IMR-90 (cell line): ENCODE data around the gene HERC4. TPM values are rescaled to one million over a fixed set of nuclear protein-coding genes. Genes with fewer than 3 reads are reported as not detected.

Source experiments
- ATAC-seq: fragments of 200-7000 bp; cut with Tn5 transposase; 2 replicates; pipeline ENCODE4 v1.9.1; 2020; ENCODE audit warnings: low read depth, mild to moderate bottlenecking, moderate library complexity
- BruUV-seq: library from RNA; stranded (reverse); fragments of 400-500 nt; replicated peaks from 2 replicates; lab custom pipeline; 2021; lab: Mats Ljungman, UMichigan
- CTCF ChIA-PET: fragments of 300-600 bp; formaldehyde crosslinking; extraction: SDS; loops from one replicate; lab custom pipeline; 2021; ENCODE audit warnings: antibody characterized with exemption; lab: Yijun Ruan, JAX
- POLR2A ChIA-PET: fragments of 300-600 bp; sonication (Branson Sonifier 250); formaldehyde crosslinking; loops from one replicate; lab custom pipeline; 2022; ENCODE audit warnings: antibody characterized with exemption; ENCODE audit not compliant: unreplicated experiment; lab: Charles Lee
- DNase-seq: peaks from one replicate; pipeline ENCODE4 v3.0.0; 2013
- H2AFZ ChIP-seq: replicated peaks from 2 replicates; pipeline ENCODE3; 2013; ENCODE audit warnings: low read length, mild to moderate bottlenecking; ENCODE audit not compliant: poor library complexity
- H2AK5ac ChIP-seq: 2 replicates; pipeline ENCODE4 v1.6.1; 2013; ENCODE audit warnings: low read depth, low read length, inconsistent platforms
- H2AK9ac ChIP-seq: replicated peaks from 2 replicates; pipeline ENCODE3; 2013; ENCODE audit warnings: mild to moderate bottlenecking, low read depth, low read length, moderate library complexity; ENCODE audit not compliant: poor library complexity
- H2BK120ac ChIP-seq: 2 replicates; pipeline ENCODE4 v1.6.1; 2013; ENCODE audit warnings: low read depth, low read length, inconsistent platforms
- H2BK15ac ChIP-seq: 3 replicates; pipeline ENCODE4 v1.6.1; 2013; ENCODE audit warnings: low read depth, low read length, inconsistent platforms
- H2BK20ac ChIP-seq: 2 replicates; pipeline ENCODE4 v1.6.1; 2013; ENCODE audit warnings: low read depth, mild to moderate bottlenecking, inconsistent platforms, low read length, moderate library complexity
- H2BK5ac ChIP-seq: 2 replicates; pipeline ENCODE4 v1.6.1; 2013; ENCODE audit warnings: mild to moderate bottlenecking, low read depth, low read length, inconsistent platforms; ENCODE audit not compliant: poor library complexity, severe bottlenecking
- H3K14ac ChIP-seq: replicated peaks from 2 replicates; pipeline ENCODE4 v1.6.1; 2013; ENCODE audit warnings: low read depth, low read length, inconsistent platforms
- H3K18ac ChIP-seq: 2 replicates; pipeline ENCODE4 v1.6.1; 2013; ENCODE audit warnings: low read depth, low read length, control low read depth
- H3K23ac ChIP-seq: 2 replicates; pipeline ENCODE4 v1.6.1; 2013; ENCODE audit warnings: low read depth, low read length, inconsistent platforms
- H3K27ac ChIP-seq: 2 replicates; pipeline ENCODE4 v1.5.1; 2013; ENCODE audit warnings: mild to moderate bottlenecking, control low read depth, low read length; ENCODE audit not compliant: insufficient read depth
- H3K27me3 ChIP-seq: 2 replicates; pipeline ENCODE4 v1.6.1; 2013; ENCODE audit warnings: low read length; ENCODE audit not compliant: control insufficient read depth, insufficient read depth
- H3K36me3 ChIP-seq: 2 replicates; pipeline ENCODE4 v1.6.1; 2013; ENCODE audit warnings: low read length, mixed read lengths; ENCODE audit not compliant: control insufficient read depth, insufficient read depth
- H3K4ac ChIP-seq: 2 replicates; pipeline ENCODE4 v1.6.1; 2013; ENCODE audit warnings: low read depth, low read length, inconsistent platforms
- H3K4me1 ChIP-seq: 2 replicates; pipeline ENCODE4 v1.6.1; 2013; ENCODE audit warnings: low read length, mixed read lengths; ENCODE audit not compliant: control insufficient read depth, insufficient read depth
- H3K4me2 ChIP-seq: 2 replicates; pipeline ENCODE4 v1.6.1; 2013; ENCODE audit warnings: low read depth, mild to moderate bottlenecking, control low read depth, low read length, moderate library complexity
- H3K4me3 ChIP-seq: 2 replicates; pipeline ENCODE4 v1.5.1; 2013; ENCODE audit warnings: low read depth, mild to moderate bottlenecking, control low read depth, low read length, moderate library complexity; ENCODE audit not compliant: insufficient read depth
- H3K56ac ChIP-seq: 2 replicates; pipeline ENCODE4 v1.6.1; 2013; ENCODE audit warnings: low read length, inconsistent platforms; ENCODE audit not compliant: insufficient read depth; ENCODE audit errors: extremely low read depth
- H3K79me1 ChIP-seq, 2 experiments: 2 replicates each; pipeline ENCODE4 v1.6.1; 2013; ENCODE audit warnings: low read length in 2 of 2, inconsistent platforms in 1 of 2, low read depth in 1 of 2
- H3K9ac ChIP-seq: 2 replicates; pipeline ENCODE4 v1.6.1; 2013; ENCODE audit warnings: low read depth, low read length, control low read depth
- H3K9me1 ChIP-seq: 2 replicates; pipeline ENCODE4 v1.6.1; 2013; ENCODE audit warnings: low read length, inconsistent platforms; ENCODE audit not compliant: insufficient read depth
- H3K9me3 ChIP-seq: 2 replicates; pipeline ENCODE4 v1.6.1; 2013; ENCODE audit warnings: low read length; ENCODE audit not compliant: control insufficient read depth, insufficient read depth
- H4K20me1 ChIP-seq: 2 replicates; pipeline ENCODE4 v1.6.1; 2013; ENCODE audit warnings: low read length, inconsistent platforms; ENCODE audit not compliant: insufficient read depth
- H4K5ac ChIP-seq: 2 replicates; pipeline ENCODE4 v1.6.1; 2013; ENCODE audit warnings: mild to moderate bottlenecking, low read depth, low read length, control low read depth
- H4K8ac ChIP-seq, 2 experiments: 2 replicates each; pipeline ENCODE4 v1.6.1; 2013; ENCODE audit warnings: low read depth in 2 of 2, low read length in 2 of 2, control low read depth in 1 of 2, inconsistent platforms in 1 of 2
- H4K91ac ChIP-seq: 2 replicates; pipeline ENCODE4 v1.6.1; 2013; ENCODE audit warnings: low read depth, low read length, inconsistent platforms; ENCODE audit not compliant: insufficient read depth
- BHLHE40 ChIP-seq: fragments of 150-350 bp; IDR thresholded peaks from 2 replicates; pipeline ENCODE4 v1.6.1; 2016; ENCODE audit warnings: mild to moderate bottlenecking, low read depth, low read length
- CEBPB ChIP-seq: IDR thresholded peaks from 2 replicates; pipeline ENCODE4 v1.6.1; 2012; ENCODE audit warnings: low read depth, low read length, improper control_type of control experiment
- CHD1 ChIP-seq: IDR thresholded peaks from 2 replicates; pipeline ENCODE4 v1.6.1; 2012; ENCODE audit warnings: low read depth, low read length, improper control_type of control experiment
- CTCF ChIP-seq: conservative IDR thresholded peaks from 2 replicates; pipeline ENCODE4 v1.5.1; 2012; ENCODE audit warnings: mild to moderate bottlenecking, low read depth, low read length, improper control_type of control experiment
- ELK1 ChIP-seq: fragments of 150-350 bp; IDR thresholded peaks from 2 replicates; pipeline ENCODE4 v1.6.1; 2016; ENCODE audit warnings: low read depth, mild to moderate bottlenecking, low read length, moderate library complexity, borderline replicate concordance
- FOS ChIP-seq: fragments of 150-350 bp; IDR thresholded peaks from 2 replicates; pipeline ENCODE4 v1.6.1; 2016; ENCODE audit warnings: low read depth, low read length
- MAFK ChIP-seq: IDR thresholded peaks from 2 replicates; pipeline ENCODE4 v1.6.1; 2012; ENCODE audit warnings: low read depth, low read length, improper control_type of control experiment
- MAZ ChIP-seq: IDR thresholded peaks from 2 replicates; pipeline ENCODE4 v1.6.1; 2012; ENCODE audit warnings: low read depth, mild to moderate bottlenecking, low read length, improper control_type of control experiment, moderate library complexity, borderline replicate concordance
- MXI1 ChIP-seq: IDR thresholded peaks from 2 replicates; pipeline ENCODE4 v1.6.1; 2012; ENCODE audit warnings: low read depth, mild to moderate bottlenecking, low read length, moderate library complexity, borderline replicate concordance
- NFE2L2 ChIP-seq: fragments of 150-350 bp; IDR thresholded peaks from 2 replicates; pipeline ENCODE4 v1.6.1; 2016; ENCODE audit warnings: low read depth, mild to moderate bottlenecking, low read length
- POLR2A ChIP-seq: IDR thresholded peaks from 2 replicates; pipeline ENCODE4 v1.6.1; 2012; ENCODE audit warnings: mild to moderate bottlenecking, low read depth, low read length
- RAD21 ChIP-seq: IDR thresholded peaks from 2 replicates; pipeline ENCODE4 v1.6.1; 2012; ENCODE audit warnings: low read length, improper control_type of control experiment
- RCOR1 ChIP-seq: IDR thresholded peaks from 2 replicates; pipeline ENCODE4 v1.6.1; 2012; ENCODE audit warnings: mild to moderate bottlenecking, low read length, improper control_type of control experiment; ENCODE audit not compliant: insufficient replicate concordance
- RFX5 ChIP-seq: IDR thresholded peaks from 2 replicates; pipeline ENCODE4 v1.8.0; 2012; ENCODE audit warnings: low read depth, mild to moderate bottlenecking, low read length, moderate library complexity
- SMC3 ChIP-seq: fragments of 150-350 bp; IDR thresholded peaks from 2 replicates; pipeline ENCODE4 v1.6.1; 2016; ENCODE audit warnings: low read depth, mild to moderate bottlenecking, antibody characterized with exemption, low read length, moderate library complexity
- USF2 ChIP-seq: fragments of 150-350 bp; IDR thresholded peaks from 2 replicates; pipeline ENCODE4 v1.6.1; 2017; ENCODE audit warnings: mild to moderate bottlenecking, antibody characterized with exemption, low read length, low read depth
- WGBS, 2 experiments: methylation state at CpG; one replicate each; pipeline versions ENCODE4 v1.1.5 to v1.1.7; 2013; ENCODE audit warnings: missing lambda C conversion rate in 2 of 2; ENCODE audit not compliant: insufficient read length in 1 of 2; ENCODE audit errors: extremely low coverage in 2 of 2; 5-methylcytosine and 5-hydroxymethylcytosine counted together
- dilution Hi-C: fragments of 300-500 bp; cut with HindIII; formaldehyde crosslinking; loops from one replicate; pipeline ENCODE4 v1.14.3; 2018; ENCODE audit warnings: low sequenced_read_pairs; ENCODE audit not compliant: unreplicated experiment
- in situ Hi-C: fragments of 300-500 bp; cut with MboI; formaldehyde crosslinking; loops from 3 replicates; pipeline ENCODE4 v1.14.3; 2019; ENCODE audit warnings: low sequenced_read_pairs, inconsistent platforms, mixed read lengths
- intact Hi-C: fragments of 100-400 bp; cut with micrococcal nuclease; formaldehyde crosslinking; loops from 2 replicates; pipeline ENCODE4 v1.10.0; 2022
- polyA plus RNA-seq, 3 experiments: library from polyadenylated mRNA; depleted of rRNA; stranded (reverse); fragments of >200 nt; gene quantifications; 2 replicates each; pipeline ENCODE4 v1.2.3, GENCODE V29; 2012; ENCODE audit warnings: low replicate concordance in 1 of 3
- total RNA-seq: library from RNA; depleted of rRNA; stranded (reverse); fragments of >200 nt; gene quantifications from 2 replicates; pipeline ENCODE4 v1.2.3, GENCODE V29; 2012

Gene HERC4
- total and polyA plus RNA-seq, 2 of the 4 experiments (the other 2 are of a cell fraction): 66.6 to 92.8 TPM

GRCh38 chr10:68007356-68007755, 67.7 kb downstream of the HERC4 start:
- H2BK5ac ChIP-seq: no peak overlapping the region
- no CpG with 5 or more reads among the region's 3 CpGs for WGBS, 2 experiments
- H2AK5ac ChIP-seq: no peak overlapping the region
- H3K27me3 ChIP-seq: no peaks in the 10 kb centered on the region
- H3K4me3 ChIP-seq: no peak overlapping the region
- H2AFZ ChIP-seq: no peak overlapping the region
- no peak overlapping the region for H4K91ac ChIP-seq
- POLR2A ChIA-PET: no interaction called here
- DNase-seq: no peak
- H2BK20ac ChIP-seq: no peak overlapping the region
- dilution Hi-C loops (no loop called here), intact Hi-C loops (no loop called here), in situ Hi-C loops (no loop called here)
- no peak overlapping the region; the same call in 1 of the 2 replicates for H3K23ac ChIP-seq
- no peak overlapping the region for H3K18ac ChIP-seq
- H3K79me1 ChIP-seq: peaks cover 38 to 40% of the 10 kb centered on the region in 2 experiments
- no peak overlapping the region for H2BK120ac ChIP-seq
- no peak overlapping the region for H4K5ac ChIP-seq
- no peak overlapping the region for H3K9ac ChIP-seq
- H3K56ac ChIP-seq: no peak overlapping the region
- no peak overlapping the region for H2BK15ac ChIP-seq
- no peak overlapping the region for H3K27ac ChIP-seq
- no peaks in the 10 kb centered on the region for H3K9me3 ChIP-seq
- H3K9me1 ChIP-seq: 0 out of 2 replicates have a peak, but pooled peaks cover 4% of the 10 kb centered on the region
- BruUV-seq: no TSS peak
- H3K14ac ChIP-seq: no peak overlapping the region
- H3K4me2 ChIP-seq: no peak overlapping the region
- CTCF ChIA-PET: no interaction called here
- no peak for TF ChIP-seq MXI1
- TF ChIP-seq ELK1: no peak
- TF ChIP-seq NFE2L2: no peak
- TF ChIP-seq CHD1: no peak
- TF ChIP-seq MAFK: no peak
- TF ChIP-seq CTCF: no peak
- no peak for TF ChIP-seq POLR2A
- TF ChIP-seq RCOR1: no peak
- TF ChIP-seq CEBPB: no peak
- no peak for TF ChIP-seq BHLHE40
- no peak for TF ChIP-seq USF2
- TF ChIP-seq RAD21: no peak
- TF ChIP-seq FOS: no peak
- TF ChIP-seq MAZ: no peak
- TF ChIP-seq SMC3: no peak
- TF ChIP-seq RFX5: no peak
- no peaks in the 10 kb centered on the region for H4K20me1 ChIP-seq
- no peaks in the 10 kb centered on the region for H3K4me1 ChIP-seq
- no peak overlapping the region for H3K4ac ChIP-seq
- no peak overlapping the region for H4K8ac ChIP-seq
- no peak for ATAC-seq
- peaks cover 26% of the 10 kb centered on the region for H3K36me3 ChIP-seq
- H2AK9ac ChIP-seq: no peak overlapping the region
